ENCODE measurements around the gene CIB2.
A peak's percentile ranks its signal among the peaks of the same experiment; 100 is the strongest.

Gene CIB2

GRCh38 chr15:78087951-78088772 lies 43.1 kb downstream of the CIB2 start:
- Mint-ChIP-seq H3K27me3 (peaks cover 18% of the 10 kb centered on the region), H3K9me3 (no peaks in the 10 kb centered on the region), H3K4me3 (no peak overlapping the region), H3K27ac (peak overlapping the region; percentile 52), H3K36me3 (no peaks in the 10 kb centered on the region), H3K4me1 (peaks cover 25% of the 10 kb centered on the region)
- ATAC-seq, result peak; percentile 93

DNA sequence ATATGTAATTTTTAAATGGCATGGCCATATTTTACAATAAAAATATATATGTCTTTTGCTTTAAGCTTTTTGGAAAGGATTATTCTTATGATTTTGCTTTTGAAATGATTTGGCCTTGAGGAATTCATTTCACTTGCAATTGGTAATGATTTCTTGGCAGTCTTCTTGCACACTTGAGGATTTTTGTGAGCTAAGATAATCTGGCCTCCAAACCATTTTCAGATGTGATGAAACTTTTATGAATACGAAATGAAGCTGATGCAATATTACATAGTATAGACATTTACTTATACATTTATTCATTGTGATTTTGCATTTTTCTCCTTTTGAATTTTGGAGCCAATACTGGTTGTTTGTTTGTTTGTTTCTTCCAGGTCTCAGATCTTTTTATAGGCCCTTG lies 45.3 kb downstream of the CIB2 start:
- H3K36me3 Mint-ChIP-seq, result no peaks in the 10 kb centered on the region
- no peak overlapping the region for H3K27ac Mint-ChIP-seq

GRCh38 chr15:78084449-78084750 lies 46.8 kb downstream of the CIB2 start:
- Mint-ChIP-seq H3K27ac (no peak overlapping the region), H3K27me3 (no peaks in the 10 kb centered on the region), H3K36me3 (no peaks in the 10 kb centered on the region), H3K4me3 (no peak overlapping the region), H3K4me1 (peaks cover 38% of the 10 kb centered on the region), H3K9me3 (no peaks in the 10 kb centered on the region)
- ATAC-seq, result no peak

More for the DNA sequence above, 45.3 kb downstream of the CIB2 start:
- Mint-ChIP-seq H3K4me1 (peaks cover 38% of the 10 kb centered on the region), H3K27me3 (peaks cover 7% of the 10 kb centered on the region), H3K4me3 (no peak overlapping the region), H3K9me3 (no peaks in the 10 kb centered on the region)
- ATAC-seq, result no peak

- Mint-ChIP-seq H3K27ac (no peak overlapping the region), H3K4me3 (no peak overlapping the region), H3K9me3 (no peaks in the 10 kb centered on the region), H3K36me3 (no peaks in the 10 kb centered on the region), H3K4me1 (peaks cover 38% of the 10 kb centered on the region), H3K27me3 (no peaks in the 10 kb centered on the region)
- ATAC-seq, result no peak
These were observed 47.4 kb downstream of the CIB2 start for GRCh38 chr15:78083687-78084448.

DNA sequence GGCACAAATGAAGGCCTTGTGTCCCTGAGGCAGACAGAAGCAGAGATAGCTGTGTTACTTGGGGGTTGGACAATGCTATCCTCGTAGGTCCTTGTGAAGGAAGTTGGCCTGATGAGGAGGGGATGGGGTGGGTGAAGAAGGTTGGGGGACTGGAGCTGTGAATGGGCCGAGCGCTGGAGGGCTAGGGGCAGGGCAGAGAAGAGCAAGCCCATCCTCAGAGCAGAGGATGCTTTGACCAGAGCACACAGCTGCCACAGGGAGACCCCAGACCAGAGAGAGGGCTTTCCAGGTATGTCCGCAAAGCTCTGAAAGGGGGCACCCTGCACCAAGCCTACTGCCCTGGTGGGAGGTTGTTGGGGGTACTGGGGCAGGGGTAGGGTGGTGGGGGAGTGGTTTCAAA lies 48.1 kb downstream of the CIB2 start:
- Mint-ChIP-seq H3K4me3 (no peak overlapping the region), H3K36me3 (no peaks in the 10 kb centered on the region), H3K27me3 (no peaks in the 10 kb centered on the region), H3K27ac (peak overlapping the region; percentile 31), H3K9me3 (no peaks in the 10 kb centered on the region), H3K4me1 (peaks cover 32% of the 10 kb centered on the region)
- ATAC-seq, result no peak

DNA sequence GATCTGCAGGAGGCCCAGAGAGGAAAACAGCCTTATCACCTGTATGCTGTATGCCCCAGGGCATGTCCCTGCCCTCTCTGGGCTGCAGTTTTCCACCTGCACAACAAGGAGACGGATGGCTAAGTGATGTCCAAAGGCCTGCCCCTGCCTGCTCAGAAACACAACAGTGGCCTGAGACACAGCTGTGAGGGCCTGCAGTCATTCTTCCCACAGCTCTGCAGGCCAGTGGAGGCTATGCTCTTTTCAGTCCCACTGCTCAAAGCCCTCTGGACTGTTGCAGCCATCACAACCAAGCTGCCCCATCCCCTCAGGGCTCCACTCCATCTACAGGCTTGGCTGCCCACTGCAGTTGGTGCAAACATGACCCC lies 48.5 kb downstream of the CIB2 start:
- Mint-ChIP-seq H3K4me3 (no peak overlapping the region), H3K9me3 (no peaks in the 10 kb centered on the region), H3K27me3 (no peaks in the 10 kb centered on the region), H3K4me1 (peaks cover 32% of the 10 kb centered on the region), H3K27ac (peak overlapping the region; percentile 31), H3K36me3 (no peaks in the 10 kb centered on the region)
- no peak for ATAC-seq

DNA sequence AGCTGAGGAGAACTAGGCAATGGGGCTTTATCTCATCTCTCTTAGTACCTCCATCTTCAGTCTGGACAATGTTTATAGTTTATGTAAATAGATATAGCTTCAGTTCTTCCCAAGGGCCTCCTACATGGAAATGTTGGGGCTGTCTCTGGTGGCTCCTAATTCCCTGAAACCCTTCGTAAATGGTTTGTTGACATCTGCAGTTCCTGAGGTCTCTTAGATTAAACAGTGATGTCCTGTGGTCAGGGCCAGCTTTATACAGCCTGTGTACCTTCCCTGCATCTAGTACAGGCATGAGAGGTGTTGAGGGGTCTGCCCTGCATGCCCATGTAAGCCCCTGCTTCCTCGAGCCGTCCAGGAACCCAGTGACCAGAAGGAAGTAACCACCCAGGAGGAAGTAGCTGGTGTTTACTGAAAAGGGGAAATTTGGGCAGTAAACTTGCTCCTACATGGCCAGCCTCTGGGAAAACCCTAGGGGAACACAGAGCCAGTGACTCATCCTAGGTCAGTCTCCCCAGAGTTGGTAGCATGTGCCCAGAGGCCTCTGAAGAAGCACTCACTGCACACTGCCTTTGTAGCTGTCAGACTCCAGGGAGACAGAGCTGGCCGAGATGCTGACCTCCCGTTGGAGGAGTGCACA lies 49.0 kb downstream of the CIB2 start:
- Mint-ChIP-seq H3K4me1 (peaks cover 28% of the 10 kb centered on the region), H3K9me3 (no peaks in the 10 kb centered on the region), H3K27ac (peak overlapping the region; percentile 31), H3K4me3 (no peak overlapping the region), H3K27me3 (no peaks in the 10 kb centered on the region), H3K36me3 (no peaks in the 10 kb centered on the region)
- ATAC-seq, result no peak

- Mint-ChIP-seq H3K9me3 (no peaks in the 10 kb centered on the region), H3K36me3 (no peaks in the 10 kb centered on the region), H3K27me3 (no peaks in the 10 kb centered on the region), H3K4me3 (no peak overlapping the region), H3K27ac (no peak overlapping the region), H3K4me1 (peaks cover 38% of the 10 kb centered on the region)
- no peak for ATAC-seq
These were observed 51.2 kb downstream of the CIB2 start for GRCh38 chr15:78080088-78080460.

DNA sequence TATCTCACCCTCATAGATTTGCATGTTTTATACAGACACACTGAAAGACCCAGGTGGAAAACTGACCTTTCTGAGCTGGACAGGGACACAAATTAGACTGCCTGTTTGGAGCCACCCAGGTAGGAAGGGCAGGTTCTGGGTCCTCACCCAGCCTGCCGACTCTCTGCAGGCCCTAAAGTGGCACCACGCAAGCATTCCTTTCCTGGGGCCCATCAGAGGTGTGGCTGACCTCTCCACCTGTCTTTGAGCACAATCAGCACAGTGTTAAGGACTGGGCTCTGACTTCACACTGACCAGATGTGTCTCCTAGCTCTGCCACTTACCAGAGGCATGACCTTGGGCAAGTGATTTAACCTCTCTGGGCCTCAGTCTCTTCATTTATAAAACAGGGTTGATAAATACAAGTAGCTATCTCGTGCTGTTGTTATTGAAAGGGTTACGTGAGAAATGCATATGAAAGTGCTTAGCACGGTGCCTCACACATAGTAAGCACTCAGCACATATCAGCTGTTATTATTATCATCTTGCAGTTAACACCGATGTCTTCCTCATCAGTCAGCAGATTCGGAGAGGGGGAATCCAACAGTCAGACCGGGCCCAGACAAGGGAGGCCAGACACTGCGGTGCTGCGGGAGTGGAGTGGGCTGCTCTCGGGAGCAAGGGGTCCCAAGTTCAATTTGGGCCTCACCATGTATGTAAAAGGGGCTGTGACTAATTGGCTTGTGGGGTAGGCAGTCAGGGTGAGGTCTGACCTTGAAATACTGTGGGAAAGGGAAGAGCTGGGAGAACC lies 51.8 kb downstream of the CIB2 start:
- no peaks in the 10 kb centered on the region for H3K9me3 Mint-ChIP-seq
- H3K27me3 Mint-ChIP-seq, result no peaks in the 10 kb centered on the region
- H3K4me3 Mint-ChIP-seq, result no peak overlapping the region
- H3K4me1 Mint-ChIP-seq, result peaks cover 38% of the 10 kb centered on the region
- H3K36me3 Mint-ChIP-seq, result no peaks in the 10 kb centered on the region
- no peak overlapping the region for H3K27ac Mint-ChIP-seq
- no peak for ATAC-seq

DNA sequence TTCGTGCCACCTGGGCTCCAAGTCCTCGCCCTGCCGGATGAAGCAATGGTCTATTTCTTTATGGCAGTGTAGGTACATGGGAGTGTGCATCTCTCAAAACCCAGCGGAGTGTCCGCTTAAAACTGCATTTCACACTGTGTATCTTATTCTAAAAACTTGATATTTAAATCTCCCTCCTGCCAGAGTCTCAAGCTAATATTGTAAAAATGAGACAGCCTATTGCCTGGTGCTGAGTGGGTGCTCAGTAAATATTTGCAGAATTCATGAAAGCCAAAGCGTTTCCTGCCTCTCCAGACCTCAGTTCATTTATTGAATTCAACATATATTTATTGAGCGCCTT lies 53.4 kb downstream of the CIB2 start:
- Mint-ChIP-seq H3K4me1 (peaks cover 35% of the 10 kb centered on the region), H3K27ac (peak overlapping the region; percentile 69), H3K4me3 (peak overlapping the region; percentile 81), H3K27me3 (no peaks in the 10 kb centered on the region), H3K36me3 (no peaks in the 10 kb centered on the region), H3K9me3 (no peaks in the 10 kb centered on the region)
- no peak for ATAC-seq

- Mint-ChIP-seq H3K9me3 (no peaks in the 10 kb centered on the region), H3K4me1 (peaks cover 33% of the 10 kb centered on the region), H3K36me3 (no peaks in the 10 kb centered on the region), H3K27me3 (no peaks in the 10 kb centered on the region), H3K27ac (peak within 1 kb of the TSS; percentile 69), H3K4me3 (peak within 1 kb of the TSS; percentile 86)
- peak; percentile 92 for ATAC-seq
These were observed 54.0 kb downstream of the CIB2 start, which contains the start of gene TBC1D2B for GRCh38 chr15:78077053-78077870. Gene TBC1D2B, minus strand, starts transcription at chr15:78077711. Its CDS starts 59 bp downstream, at chr15:78077652.

DNA sequence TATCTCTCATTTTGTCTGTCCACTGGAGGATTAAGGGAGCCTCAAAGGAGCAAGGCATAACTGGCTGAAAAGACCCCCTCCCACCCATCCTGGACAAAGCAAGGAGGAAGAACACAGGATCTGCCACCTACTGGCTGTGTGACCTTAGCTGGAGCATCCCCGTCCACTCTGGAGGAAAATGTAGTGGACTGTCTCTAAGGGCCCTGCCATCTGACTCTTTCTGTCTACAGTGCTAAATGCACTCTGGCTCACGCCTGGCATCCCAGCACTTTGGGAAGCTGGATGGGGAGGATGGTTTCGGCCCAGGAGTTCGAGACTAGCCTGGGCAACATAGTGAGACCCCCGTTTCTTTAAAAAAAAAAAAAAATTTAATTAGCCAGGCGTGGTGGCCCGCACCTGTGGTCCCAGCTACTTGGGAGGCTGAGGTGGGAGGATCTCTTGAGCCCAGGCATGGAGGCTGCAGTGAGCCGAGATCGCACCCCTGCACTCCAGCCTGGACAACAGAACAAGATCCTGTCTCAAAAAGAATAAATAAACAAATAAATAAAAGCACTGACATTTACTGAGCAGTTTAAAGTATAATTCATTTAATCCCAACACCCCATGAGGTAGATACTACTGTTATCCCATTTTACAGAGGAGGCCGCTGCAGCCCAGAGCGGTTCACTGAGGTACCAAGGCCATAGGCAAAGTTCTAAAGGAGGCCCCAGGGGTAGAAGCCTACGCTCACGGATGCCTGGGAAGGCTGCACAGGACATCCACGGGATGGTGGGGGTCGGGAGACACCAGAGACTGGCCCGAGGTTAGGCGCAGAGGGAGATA lies 54.8 kb downstream of the CIB2 start:
- no peak for ATAC-seq
- Mint-ChIP-seq H3K4me3 (peak overlapping the region; percentile 86), H3K27me3 (no peaks in the 10 kb centered on the region)

GRCh38 chr15:78075490-78076230 lies 55.6 kb downstream of the CIB2 start:
- Mint-ChIP-seq H3K27me3 (no peaks in the 10 kb centered on the region), H3K4me3 (peak overlapping the region; percentile 26), H3K36me3 (no peaks in the 10 kb centered on the region), H3K4me1 (peaks cover 28% of the 10 kb centered on the region), H3K9me3 (no peaks in the 10 kb centered on the region), H3K27ac (no peak overlapping the region)
- no peak for ATAC-seq

More for the DNA sequence above, 54.8 kb downstream of the CIB2 start:
- Mint-ChIP-seq H3K27ac (peak overlapping the region; percentile 69), H3K36me3 (no peaks in the 10 kb centered on the region), H3K9me3 (no peaks in the 10 kb centered on the region), H3K4me1 (peaks cover 28% of the 10 kb centered on the region)

All from stimulated activated memory B cell treated with anti-CD40 and anti-IgM and Interleukin-4, amounts not matched to agents 10 μg/mL and 1 μg/mL and 100 μg/mL, for 72 hours (primary cell).